ENCODE data around the gene CMSS1.

The CMSS1 gene

GRCh38 chr3:99877031-99877579, 59.4 kb downstream of the CMSS1 start:
- no peak for DNase-seq

DNA sequence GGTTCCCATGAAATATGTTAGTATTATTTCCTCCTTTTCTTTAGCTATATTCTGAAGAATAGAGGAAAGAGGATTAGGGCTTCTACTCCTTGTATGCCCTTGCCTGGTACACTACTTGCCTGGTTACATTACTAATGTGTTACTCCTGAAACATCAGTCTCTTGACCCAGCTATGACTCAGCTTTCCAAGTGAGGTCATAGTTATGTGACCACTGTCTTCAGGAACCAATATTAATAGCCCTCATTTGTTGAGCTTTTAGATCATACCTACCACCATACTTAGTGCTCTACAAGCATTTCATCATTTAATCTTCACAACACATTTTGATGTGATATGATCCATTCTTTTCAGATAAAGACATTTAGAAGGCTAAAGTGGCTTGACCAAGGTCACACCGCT, 60.3 kb downstream of the CMSS1 start:
- no peak for DNase-seq

DNA sequence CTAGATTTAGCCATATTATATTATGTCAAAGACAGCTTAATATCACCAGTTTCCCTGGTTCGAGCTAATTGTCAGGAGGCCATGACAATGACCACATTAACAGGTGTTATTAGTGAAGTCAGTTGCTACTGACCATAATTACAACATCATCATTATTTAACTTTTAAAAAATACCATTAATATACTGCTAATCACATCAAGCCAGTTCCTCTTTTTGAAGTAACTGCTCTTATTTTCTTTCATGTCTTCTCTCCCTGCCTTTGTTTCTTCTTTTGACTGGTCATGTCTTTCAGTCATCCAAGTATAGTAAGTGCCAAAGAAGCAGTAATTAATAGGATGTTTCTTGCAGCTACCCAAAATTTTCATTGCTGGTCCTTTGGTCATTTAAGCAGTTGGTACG, 61.6 kb downstream of the CMSS1 start:
- no peak for DNase-seq

GRCh38 chr3:99881121-99881524, 63.5 kb downstream of the CMSS1 start:
- DNase-seq: no peak

DNA sequence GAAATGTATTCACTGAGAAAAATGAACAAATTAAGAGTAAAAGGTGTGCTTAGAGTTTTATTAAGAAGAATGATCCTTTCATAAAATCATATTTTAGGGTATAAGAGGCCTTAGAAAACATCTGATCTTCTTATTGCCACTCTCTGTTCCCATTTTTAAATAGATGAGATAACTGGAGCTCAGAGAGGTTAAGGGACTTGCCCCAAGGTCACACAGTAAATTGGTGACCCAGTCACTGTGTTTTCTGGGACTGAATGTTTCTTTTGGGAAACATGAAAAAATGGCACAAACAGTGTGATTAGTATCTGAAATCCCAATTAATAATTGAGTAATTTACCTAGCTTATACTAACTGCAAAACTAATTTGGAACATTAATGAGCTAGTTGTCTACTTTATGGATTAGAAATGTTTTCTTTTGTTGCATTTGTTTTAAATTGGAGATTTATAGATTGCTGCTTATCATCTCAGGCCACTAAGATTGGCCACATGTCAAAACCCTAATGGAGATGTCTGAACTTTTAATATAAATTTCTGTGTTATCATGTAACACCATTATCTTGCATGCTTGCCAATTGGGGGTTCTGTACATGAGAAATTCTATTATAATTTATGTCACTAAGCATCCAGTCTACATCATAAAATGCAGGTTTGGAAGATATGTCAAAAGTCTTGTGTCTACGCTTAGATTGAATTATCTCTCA, 64.9 kb downstream of the CMSS1 start:
- DNase-seq: no peak

DNA sequence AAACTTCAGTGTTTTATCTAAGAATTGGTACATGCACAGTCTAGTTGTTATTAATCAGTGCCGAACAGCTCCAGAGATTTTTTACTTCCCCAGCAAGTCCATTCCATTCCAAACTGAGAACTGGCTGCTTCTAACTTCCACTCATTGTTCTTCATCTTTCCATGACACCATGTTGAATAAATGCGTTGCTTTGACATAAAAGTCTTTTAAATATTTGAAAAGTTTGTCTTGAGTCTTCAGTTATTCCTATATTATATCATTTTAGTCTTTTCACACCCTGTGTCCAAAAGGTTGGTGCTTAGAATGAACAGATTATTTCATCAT, 65.4 kb downstream of the CMSS1 start:
- DNase-seq: no peak

DNA sequence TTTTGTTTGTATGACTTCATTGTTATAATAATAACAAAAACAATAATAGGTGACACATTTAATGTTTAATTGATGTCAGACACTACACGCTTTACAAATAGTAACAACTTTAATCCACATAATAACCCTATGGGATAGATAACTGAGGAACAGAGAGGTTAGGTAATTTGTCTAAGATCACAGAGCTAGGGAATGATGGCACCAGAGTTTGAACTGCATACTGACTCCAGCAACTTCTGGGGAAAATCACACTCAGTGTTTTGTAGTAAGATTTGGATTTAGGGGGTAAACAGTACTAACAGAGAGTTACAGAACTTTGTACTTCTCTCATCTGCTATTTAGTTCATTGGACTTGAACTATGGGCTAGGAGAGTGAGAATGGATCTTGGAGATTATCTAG, 66.0 kb downstream of the CMSS1 start:
- DNase-seq: no peak

GRCh38 chr3:99884484-99884883, 66.8 kb downstream of the CMSS1 start:
- no peak for DNase-seq

DNA sequence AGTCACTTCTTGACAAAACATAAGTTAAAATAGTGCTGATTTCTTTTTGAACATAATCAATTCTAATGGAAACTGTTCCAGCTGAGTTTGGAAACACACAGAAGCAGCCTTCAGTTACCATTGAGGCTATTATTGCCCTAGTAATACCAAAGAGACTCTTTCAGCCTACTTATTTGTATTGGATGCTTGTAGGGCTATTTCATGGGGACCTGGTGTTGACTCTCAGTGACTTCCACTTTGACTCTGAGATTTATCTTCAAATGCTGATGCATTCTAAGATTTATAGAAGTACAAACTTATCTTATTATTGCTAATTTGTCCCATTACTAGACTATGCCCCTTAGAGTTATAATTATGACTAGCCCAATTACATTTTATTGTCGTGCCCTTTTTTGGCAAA, 67.4 kb downstream of the CMSS1 start:
- DNase-seq: no peak

DNA sequence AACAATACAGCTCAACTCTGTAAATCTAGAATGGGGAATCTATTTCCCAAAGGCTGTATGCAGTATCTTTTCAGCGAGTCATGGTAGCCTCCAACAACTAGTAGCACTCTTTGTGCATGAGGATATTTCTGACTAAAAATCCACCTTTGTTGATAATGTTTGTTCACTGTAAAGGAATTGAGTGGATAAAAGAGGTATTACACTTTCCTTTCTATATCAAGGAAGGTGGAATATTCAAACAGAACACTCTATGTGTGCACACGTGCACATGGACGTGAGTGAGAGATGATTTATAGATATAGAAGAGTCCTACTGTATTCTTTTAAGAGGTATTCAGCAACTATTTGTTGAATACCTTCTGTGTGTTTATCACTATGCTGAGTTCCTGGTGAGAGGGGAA, 68.2 kb downstream of the CMSS1 start:
- DNase-seq: no peak

DNA sequence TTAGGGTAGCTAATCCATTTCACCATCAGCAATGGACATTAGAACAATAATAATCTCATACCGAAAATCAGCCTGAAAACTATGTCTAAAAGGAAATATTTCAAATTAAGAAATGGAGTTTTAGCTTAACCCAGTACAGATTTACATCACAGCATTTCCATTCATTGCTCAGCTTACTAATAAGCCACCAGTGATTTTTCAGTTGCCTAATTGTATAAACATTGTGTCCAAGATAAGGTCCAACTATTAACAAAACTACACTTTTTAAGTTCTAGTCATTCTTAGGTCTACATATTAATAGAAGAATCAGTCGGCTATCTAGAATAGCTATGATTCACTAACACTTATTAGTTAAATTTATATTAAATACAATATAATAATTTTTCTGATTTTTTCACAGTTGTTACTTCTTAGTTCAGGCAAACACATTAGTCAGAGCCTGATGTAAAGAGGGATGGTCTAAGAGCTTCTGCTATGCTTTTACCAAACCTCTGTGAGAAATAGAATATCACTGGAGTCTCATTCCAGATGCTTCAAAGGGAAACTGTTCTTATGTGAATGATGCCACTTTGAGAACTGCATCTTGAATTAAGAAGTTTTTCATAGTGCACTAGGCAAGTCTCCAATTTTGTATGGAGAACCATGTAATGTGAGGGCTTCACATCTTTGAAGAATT, 74.1 kb downstream of the CMSS1 start:
- no peak for DNase-seq

DNA sequence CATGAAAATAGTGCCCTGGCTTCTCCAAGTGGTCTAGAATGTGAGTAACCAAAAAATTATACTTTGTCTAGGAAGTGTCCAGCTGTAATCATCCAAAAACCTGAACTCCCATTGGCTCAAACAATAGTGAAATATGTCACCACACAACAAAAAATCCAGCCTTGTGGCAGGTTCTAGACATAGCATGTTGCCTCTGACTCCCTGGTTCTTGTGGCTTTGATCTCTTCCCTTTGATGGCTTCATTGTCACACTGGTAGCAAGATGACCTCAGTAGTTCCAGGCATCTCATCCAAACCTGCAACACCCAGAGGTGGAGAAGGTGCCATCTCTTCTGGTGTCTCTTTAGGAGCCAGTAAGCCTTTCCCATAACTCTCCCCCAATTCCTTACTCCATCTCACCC, 74.7 kb downstream of the CMSS1 start:
- DNase-seq: no peak

DNA sequence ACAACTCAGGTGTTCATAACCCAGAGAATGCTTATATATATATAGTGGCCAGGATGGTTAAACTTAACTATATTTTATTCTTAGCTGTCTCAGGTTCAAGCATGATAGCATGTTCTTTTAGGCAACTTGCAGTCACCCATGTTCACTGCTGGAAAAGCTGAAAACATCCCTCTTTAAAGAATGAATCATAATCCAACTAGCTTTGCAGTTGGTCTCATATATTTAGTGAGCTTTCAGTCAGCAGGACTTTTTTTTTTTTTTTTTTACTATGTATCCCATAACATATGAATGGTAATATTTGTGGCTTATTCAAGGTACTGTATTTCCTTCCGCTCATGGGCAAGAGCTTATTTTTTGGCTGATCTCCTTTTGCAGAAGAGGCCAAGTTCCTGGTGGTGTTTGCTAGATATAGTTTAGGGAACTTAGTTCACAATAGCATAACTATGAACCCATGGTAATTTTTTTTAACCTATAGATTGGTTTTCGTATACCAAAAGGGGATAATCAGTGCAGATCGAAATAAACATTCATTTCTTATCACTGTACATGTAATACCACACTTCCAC, 77.6 kb downstream of the CMSS1 start:
- DNase-seq: no peak

DNA sequence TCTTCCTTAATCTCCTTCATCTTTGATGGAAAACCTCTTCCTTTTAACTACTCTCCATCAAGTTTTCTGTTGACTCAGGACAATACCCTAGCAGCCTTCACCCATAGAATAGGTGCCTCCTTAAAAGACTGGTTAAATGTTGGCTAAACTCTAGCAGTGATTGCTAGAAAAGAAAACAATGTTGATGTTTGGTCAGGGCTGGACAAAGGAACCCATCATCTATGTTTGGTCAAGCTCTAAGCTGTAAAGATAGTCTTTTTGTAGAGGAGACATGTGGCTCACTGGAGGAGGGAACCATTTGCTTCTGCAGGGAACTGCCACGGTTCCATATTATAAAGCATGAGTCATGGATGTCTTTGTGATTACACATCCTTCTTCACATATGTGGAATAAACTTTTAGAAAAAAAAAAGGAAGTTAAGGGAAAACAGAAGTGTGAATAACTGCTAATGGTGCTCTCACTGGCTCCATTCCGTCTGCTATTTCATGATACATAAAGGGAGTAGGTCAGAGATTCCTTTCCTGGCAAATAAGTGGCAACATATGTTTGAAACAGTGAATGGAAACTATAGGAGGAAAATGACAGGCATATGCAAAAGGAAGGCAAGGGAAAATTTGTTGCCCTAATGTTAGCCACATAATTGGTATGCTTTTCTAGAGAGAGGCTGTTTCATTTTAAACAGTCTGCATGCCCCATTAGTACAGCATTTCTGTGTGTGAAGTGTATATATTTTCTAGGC, 78.2 kb downstream of the CMSS1 start:
- DNase-seq: no peak

DNA sequence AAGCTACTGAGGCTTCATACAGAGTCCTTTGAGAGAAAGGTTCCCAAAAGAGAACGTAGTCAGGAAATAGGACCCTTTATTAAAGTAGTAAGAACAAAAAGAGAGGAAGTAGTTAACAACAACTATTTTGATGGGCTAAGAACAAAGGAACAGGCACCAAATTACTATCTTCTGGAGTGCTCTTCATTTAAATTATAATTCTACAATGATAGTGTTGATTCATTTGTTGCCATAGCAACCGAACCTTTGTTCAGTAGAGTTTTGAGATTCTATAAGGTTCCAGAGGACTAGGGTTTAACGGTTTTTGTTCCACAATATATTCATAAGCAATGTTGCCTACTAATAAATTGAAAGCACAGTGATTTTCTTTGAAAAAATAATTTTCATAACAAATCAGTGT, 78.8 kb downstream of the CMSS1 start:
- no peak for DNase-seq

- DNase-seq: no peak
Measured at GRCh38 chr3:99899603-99900002, 81.9 kb downstream of the CMSS1 start.

- DNase-seq: no peak
Measured at GRCh38 chr3:99900248-99900647, 82.6 kb downstream of the CMSS1 start.

GRCh38 chr3:99901200-99901926, 83.7 kb downstream of the CMSS1 start:
- DNase-seq: no peak

- DNase-seq: no peak
Measured at GRCh38 chr3:99902091-99902490, 84.4 kb downstream of the CMSS1 start.

DNA sequence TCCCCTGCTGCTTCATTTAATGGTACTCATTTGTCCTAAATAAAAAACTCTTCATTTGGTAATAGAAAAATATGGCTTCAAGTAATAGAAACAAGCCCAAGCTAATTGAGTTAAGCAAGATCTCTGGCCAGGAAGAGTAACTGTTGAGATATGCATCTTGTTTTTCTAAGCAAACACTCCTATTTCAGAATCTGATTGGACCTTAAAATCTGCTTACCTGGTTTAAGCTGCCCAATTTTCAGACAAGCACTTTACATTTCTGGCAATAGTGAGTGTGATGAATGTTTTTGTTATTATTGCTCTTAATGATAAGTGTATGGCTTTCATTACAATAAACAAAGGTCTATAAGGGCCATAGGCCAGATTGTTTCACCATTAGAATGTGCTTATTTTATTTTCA, 86.2 kb downstream of the CMSS1 start:
- DNase-seq: no peak

GRCh38 chr3:99907959-99908544, 90.4 kb downstream of the CMSS1 start:
- DNase-seq: no peak

GRCh38 chr3:99909714-99910495, 92.2 kb downstream of the CMSS1 start:
- DNase-seq: no peak
